ENCODE data around the gene SORCS1. TPM values are rescaled to one million over a fixed set of nuclear protein-coding genes. Genes with fewer than 3 reads are reported as not detected.

SORCS1 gene
- total RNA-seq, 1 experiment from 2014 or later: 48.9 TPM

DNA sequence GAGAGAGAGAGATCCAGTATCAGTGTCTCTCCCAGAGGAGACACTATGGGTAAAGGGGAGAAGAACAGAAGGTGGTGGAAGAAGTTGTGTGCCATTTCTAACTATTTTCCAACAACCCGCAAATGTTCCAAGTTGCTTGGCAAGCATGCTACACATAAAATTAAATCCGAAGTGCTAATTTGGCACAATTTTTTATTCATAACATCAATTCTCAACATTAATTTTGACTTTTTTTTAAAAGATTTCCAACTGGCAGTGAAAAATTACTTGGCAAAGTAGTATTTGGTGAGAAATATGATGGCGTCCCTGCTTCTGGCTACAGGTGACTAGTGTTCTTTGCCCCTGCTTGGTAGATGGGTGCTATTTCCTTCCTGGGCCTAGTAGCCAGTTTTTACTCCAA is 622.0 kb downstream of the SORCS1 start:
- DNase-seq: no peak
- no peaks in the 10 kb centered on the region for H3K9me3 ChIP-seq (replicated peaks)
- no peaks in the 10 kb centered on the region for H3K36me3 ChIP-seq
- no peak overlapping the region for H3K4me3 ChIP-seq
- H3K27me3 ChIP-seq: no peaks in the 10 kb centered on the region
- H3K27ac ChIP-seq: no peak overlapping the region
- peaks cover 7% of the 10 kb centered on the region for H3K4me1 ChIP-seq

DNA sequence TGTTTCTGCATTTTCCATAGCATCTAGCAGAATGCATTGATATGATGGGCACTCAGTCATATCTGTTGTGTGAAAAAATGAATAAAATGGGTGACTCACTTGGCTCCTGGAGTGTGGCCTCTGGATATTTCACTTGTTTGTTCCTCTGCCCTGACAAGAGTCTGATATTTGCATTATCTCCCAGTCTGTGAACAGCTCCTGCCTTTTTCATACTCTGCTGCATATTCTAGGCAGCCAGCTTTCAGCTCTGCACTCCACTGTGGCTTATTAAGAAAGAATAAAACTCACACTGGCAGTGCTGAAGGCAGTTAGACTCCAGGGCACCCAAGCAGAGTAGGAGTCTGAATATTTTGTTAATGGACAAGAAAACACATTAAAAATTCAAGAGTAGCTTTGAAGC is 623.9 kb downstream of the SORCS1 start:
- no peak for DNase-seq
- H3K4me1 ChIP-seq: no peaks in the 10 kb centered on the region
- no peaks in the 10 kb centered on the region for H3K36me3 ChIP-seq

DNA sequence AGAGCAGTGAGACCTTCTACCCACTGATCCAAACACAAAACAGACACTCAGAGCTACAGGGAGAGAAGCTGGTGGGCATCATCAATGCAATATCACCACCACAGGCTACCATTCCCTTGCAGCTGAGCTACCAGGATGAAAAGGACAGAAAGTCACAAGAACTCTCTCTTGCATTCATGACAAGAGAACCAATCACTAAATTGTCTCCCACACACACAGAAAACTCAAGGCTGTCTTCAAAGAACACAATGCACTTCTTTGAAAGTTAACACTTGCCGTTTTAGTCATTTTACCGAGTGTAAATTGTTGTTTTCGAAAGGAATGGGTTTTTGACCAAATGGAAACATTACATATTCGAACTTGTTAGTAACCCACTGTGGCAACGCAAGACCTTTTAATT is 626.6 kb downstream of the SORCS1 start:
- H3K4me3 ChIP-seq: no peak overlapping the region
- no peaks in the 10 kb centered on the region for H3K4me1 ChIP-seq
- no peaks in the 10 kb centered on the region for H3K9me3 ChIP-seq (replicated peaks)
- no peak for DNase-seq
- H3K36me3 ChIP-seq: no peaks in the 10 kb centered on the region
- H3K27me3 ChIP-seq: no peaks in the 10 kb centered on the region
- no peak overlapping the region for H3K27ac ChIP-seq

More for the DNA sequence above, 623.9 kb downstream of the SORCS1 start:
- no peaks in the 10 kb centered on the region for H3K9me3 ChIP-seq (replicated peaks)
- no peak overlapping the region for H3K4me3 ChIP-seq
- H3K27ac ChIP-seq: no peak overlapping the region
- H3K27me3 ChIP-seq: no peaks in the 10 kb centered on the region

DNA sequence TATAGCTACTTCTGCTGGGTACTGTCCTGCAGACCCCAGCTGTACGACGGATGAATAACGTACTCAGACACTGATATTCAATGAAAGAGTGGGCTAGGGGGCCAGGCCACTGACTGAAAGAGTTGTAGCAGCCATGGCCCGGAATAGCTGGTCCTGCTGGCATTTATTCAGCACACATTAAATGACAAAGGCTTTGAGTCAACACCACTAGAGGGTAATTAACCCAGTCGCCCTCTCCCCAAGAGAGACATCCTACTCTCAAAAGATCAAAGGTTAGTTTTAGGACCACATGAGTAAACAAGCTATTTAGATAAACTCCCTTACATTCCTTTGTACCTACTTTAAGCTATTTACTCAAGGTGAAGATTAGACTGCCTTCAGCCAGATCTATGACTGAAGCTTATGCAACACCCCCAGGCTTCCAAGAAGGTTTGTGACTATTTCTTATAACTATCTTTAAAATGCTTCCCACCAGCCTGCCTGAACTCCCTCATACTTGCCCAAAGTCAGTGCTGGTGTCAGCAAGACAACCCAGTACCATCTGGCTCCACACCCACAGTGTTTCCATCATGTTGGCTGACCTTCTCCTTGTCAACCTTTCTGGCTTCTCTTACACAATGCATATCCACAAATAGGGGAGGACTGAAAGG is 629.1 kb downstream of the SORCS1 start:
- H3K4me1 ChIP-seq: no peaks in the 10 kb centered on the region
- H3K27ac ChIP-seq: no peak overlapping the region
- H3K27me3 ChIP-seq: no peaks in the 10 kb centered on the region
- H3K9me3 ChIP-seq (replicated peaks): no peaks in the 10 kb centered on the region
- DNase-seq: no peak
- H3K4me3 ChIP-seq: no peak overlapping the region
- H3K36me3 ChIP-seq: no peaks in the 10 kb centered on the region

DNA sequence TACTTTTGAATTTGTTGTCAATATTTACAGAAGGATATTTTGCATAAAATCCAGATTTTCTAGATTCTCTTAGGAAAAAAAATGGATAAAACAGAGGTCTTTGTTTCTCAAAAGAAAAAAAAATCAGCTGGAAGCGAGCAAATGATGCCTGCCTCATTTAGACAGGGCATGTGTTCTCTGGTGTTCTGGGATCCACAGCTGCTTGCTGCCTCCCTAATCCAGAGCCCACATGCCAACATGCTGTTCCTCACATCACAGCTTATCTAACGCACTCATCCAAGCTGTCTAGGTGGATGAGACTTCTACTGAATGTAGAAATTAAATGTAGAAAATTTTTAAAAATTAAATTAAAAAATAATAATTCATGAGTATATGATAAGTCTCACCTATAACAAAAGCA is 630.1 kb downstream of the SORCS1 start:
- peak in 1 of 2 experiments; percentile 18 for DNase-seq
- H3K27ac ChIP-seq: no peak overlapping the region
- H3K4me1 ChIP-seq: no peaks in the 10 kb centered on the region
- H3K4me3 ChIP-seq: no peak overlapping the region
- no peaks in the 10 kb centered on the region for H3K36me3 ChIP-seq
- no peaks in the 10 kb centered on the region for H3K27me3 ChIP-seq
- no peaks in the 10 kb centered on the region for H3K9me3 ChIP-seq (replicated peaks)

DNA sequence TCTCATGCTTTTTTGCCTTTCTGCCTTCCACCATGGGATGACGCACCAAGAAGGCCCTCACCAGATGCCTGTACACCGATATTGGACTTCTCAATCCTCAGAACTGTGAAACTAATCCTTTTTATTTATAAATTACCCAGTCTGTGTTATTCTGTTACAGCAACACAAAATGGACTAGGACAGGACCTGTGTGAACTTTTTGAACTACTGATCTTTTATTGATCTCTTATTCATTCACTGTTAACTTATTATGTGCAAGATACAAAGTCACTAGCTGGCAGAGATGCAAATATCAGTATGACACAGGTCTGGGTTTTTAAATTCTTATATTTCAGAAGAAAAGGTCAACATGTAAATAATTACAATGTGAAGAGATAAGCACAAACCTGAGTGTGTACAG is 635.8 kb downstream of the SORCS1 start:
- no peaks in the 10 kb centered on the region for H3K4me1 ChIP-seq
- H3K36me3 ChIP-seq: no peaks in the 10 kb centered on the region
- no peaks in the 10 kb centered on the region for H3K27me3 ChIP-seq
- no peak overlapping the region for H3K4me3 ChIP-seq
- no peak for DNase-seq
- H3K9me3 ChIP-seq (replicated peaks): no peaks in the 10 kb centered on the region
- no peak overlapping the region for H3K27ac ChIP-seq

DNA sequence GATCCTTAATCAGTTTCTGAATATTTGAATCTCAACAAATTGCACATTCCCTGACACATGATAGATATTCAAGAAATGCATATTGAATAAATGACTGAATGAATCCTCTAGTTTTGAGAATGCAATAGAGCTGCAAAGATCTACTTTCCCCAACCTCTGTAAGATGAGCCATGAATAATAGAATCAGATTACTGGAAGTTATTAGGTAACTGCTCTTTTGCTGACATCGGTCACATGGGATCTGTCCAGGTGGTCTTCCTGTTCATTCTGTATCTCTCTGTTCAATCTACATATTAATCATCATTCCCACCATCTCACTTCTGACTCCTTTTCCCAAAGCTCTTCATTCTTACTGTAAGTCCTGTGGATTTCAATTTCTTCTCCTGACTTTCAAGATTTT is 638.7 kb downstream of the SORCS1 start:
- no peak for DNase-seq
- no peaks in the 10 kb centered on the region for H3K9me3 ChIP-seq (replicated peaks)
- H3K4me1 ChIP-seq: no peaks in the 10 kb centered on the region
- H3K36me3 ChIP-seq: no peaks in the 10 kb centered on the region
- no peak overlapping the region for H3K4me3 ChIP-seq
- no peaks in the 10 kb centered on the region for H3K27me3 ChIP-seq
- no peak overlapping the region for H3K27ac ChIP-seq

Data from SJCRH30 (cell line).